ENCODE results near the gene ITPKC. TPM values are rescaled to one million over a fixed set of nuclear protein-coding genes. Genes with fewer than 3 reads are reported as not detected.

ITPKC gene
- total and polyA plus RNA-seq, 9 of the 15 experiments (the other 6 are each of a cell fraction or from before 2014, with no cell fraction given), result 0.08 to 9.3 (median 5.8) TPM

DNA sequence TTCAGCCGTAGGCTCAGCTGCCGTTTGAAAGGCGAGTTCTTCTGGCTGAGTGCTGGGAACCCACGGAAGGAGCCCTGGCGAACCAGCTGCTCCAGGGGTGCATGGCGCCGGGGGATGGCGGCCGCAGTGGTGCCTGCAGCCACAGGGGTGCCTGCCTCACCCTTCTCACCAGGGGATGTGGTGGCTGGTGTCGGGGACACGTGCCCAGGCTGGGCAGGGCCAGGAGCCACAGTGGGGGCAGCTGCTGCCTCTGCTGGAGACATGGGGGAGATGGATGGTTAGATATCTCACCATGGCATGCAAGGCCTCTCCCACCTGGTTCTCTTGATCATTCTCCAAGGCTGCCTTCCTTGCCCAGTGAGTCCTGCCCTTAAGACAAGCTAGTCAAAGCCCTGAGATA is 43.5 kb upstream of the ITPKC start:
- intact Hi-C loops (cut with micrococcal nuclease) (no loop called here), in situ Hi-C loops (cut with MboI) (no loop called here)
- no peak overlapping the region for H3K9ac ChIP-seq (ENCODE audit: insufficient read depth in 1 of 2, low read depth in 2 of 2, low read length in 2 of 2)
- POLR2A ChIA-PET, result interaction anchor here (0.7 to 1.6 kb wide), 4 partner anchors 14 to 75 kb away, joined by 3 read pairs; no protein-coding TSS in a partner anchor
- H3K4me3 ChIP-seq, result no peak overlapping the region
- 92% methylated on average over 10 of the region's 11 CpGs for WGBS (ENCODE audit: insufficient coverage, low coverage, missing lambda C conversion rate)
- no peaks in the 10 kb centered on the region for H3K9me1 ChIP-seq (ENCODE audit: control insufficient read depth, insufficient read depth, low read length)
- no peak for TF ChIP-seq NFE2 (IDR thresholded peaks at IDR 0.05; ENCODE audit: low read depth)
- TF ChIP-seq RBFOX2 (IDR thresholded peaks at IDR 0.05; ENCODE audit: low read depth, low read length), result 0 out of 2 replicates have a peak, but pooled peaks have one; percentile 21
- 0 out of 2 replicates have a peak, but pooled peaks have one; percentile 32 for TF ChIP-seq POLR2G (IDR thresholded peaks at IDR 0.05; ENCODE audit: low read depth, low read length)
- TF ChIP-seq, protein P1, sequence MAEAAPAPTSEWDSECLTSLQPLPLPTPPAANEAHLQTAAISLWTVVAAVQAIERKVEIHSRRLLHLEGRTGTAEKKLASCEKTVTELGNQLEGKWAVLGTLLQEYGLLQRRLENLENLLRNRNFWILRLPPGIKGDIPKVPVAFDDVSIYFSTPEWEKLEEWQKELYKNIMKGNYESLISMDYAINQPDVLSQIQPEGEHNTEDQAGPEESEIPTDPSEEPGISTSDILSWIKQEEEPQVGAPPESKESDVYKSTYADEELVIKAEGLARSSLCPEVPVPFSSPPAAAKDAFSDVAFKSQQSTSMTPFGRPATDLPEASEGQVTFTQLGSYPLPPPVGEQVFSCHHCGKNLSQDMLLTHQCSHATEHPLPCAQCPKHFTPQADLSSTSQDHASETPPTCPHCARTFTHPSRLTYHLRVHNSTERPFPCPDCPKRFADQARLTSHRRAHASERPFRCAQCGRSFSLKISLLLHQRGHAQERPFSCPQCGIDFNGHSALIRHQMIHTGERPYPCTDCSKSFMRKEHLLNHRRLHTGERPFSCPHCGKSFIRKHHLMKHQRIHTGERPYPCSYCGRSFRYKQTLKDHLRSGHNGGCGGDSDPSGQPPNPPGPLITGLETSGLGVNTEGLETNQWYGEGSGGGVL (CRISPR knock-in tag; IDR thresholded peaks at IDR 0.05), result no peak
- TF ChIP-seq, protein P2, sequence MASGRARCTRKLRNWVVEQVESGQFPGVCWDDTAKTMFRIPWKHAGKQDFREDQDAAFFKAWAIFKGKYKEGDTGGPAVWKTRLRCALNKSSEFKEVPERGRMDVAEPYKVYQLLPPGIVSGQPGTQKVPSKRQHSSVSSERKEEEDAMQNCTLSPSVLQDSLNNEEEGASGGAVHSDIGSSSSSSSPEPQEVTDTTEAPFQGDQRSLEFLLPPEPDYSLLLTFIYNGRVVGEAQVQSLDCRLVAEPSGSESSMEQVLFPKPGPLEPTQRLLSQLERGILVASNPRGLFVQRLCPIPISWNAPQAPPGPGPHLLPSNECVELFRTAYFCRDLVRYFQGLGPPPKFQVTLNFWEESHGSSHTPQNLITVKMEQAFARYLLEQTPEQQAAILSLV (tag; IDR thresholded peaks at IDR 0.05), result no peak
- ATAC-seq (no peak), FAIRE-seq (no peak), DNase-seq (ENCODE audit: extremely low read depth in 1 of 4, low spot score in 3 of 4) (no peak)
- H2AFZ ChIP-seq (ENCODE audit: low read depth, low read length), result no peak overlapping the region
- no peaks in the 10 kb centered on the region for H3K79me2 ChIP-seq (ENCODE audit: control insufficient read depth, insufficient read depth, low read length)
- peaks cover 17% of the 10 kb centered on the region for H3K9me3 ChIP-seq (replicated peaks; ENCODE audit: control insufficient read depth, insufficient read depth, low read depth, low read length)
- no peaks in the 10 kb centered on the region for H4K20me1 ChIP-seq (replicated peaks; ENCODE audit: control insufficient read depth, insufficient read depth, low read length)
- peaks cover 93% of the 10 kb centered on the region for H3K36me3 ChIP-seq (ENCODE audit: control insufficient read depth, insufficient read depth, low read length)
- no TSS peak for BruUV-seq (replicated peaks)
- H3K4me2 ChIP-seq (ENCODE audit: insufficient read depth, low read length), result no peak overlapping the region
- no peaks in the 10 kb centered on the region for H3K27me3 ChIP-seq (ENCODE audit: control insufficient read depth in 2 of 2, insufficient read depth in 2 of 2, low read length in 2 of 2)
- H3K4me1 ChIP-seq (replicated peaks in 1 of 2; ENCODE audit: control insufficient read depth in 2 of 2, insufficient read depth in 2 of 2, low read length in 2 of 2), result no peaks in the 10 kb centered on the region; a peak in 1 of 5 replicates
- H3K27ac ChIP-seq (ENCODE audit: extremely low read depth, low read depth, low read length), result no peak overlapping the region
- CTCF ChIA-PET (ENCODE audit: low intra/inter-chr PET ratio), result no interaction called here
